ENCODE data around the gene ROR2.
A peak's percentile ranks its signal among the peaks of the same experiment; 100 is the strongest.

Gene ROR2

DNA sequence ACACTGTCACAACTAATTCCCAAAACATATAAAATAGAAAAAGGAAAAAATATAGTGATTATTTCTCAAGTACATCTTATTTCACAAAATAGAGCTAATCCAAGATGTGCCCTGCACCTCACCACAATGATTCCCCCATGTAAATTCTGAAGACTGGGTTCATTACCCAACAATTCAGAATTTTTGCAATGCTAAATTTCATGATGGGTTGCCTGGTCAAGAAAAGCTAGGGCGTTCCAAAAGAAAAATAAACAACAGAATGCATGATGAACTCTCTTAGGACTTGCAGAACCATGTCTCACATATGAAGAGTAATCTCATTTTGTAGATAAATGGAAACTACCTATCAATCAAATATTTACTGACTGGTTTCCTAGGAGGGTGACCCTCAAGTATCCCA, 266.8 kb downstream of the ROR2 start:
- no peaks in the 10 kb centered on the region for H4K20me1 ChIP-seq (ENCODE audit: insufficient read depth)
- H3K27me3 ChIP-seq (ENCODE audit: insufficient read depth, low read depth): no peaks in the 10 kb centered on the region
- no peak overlapping the region for H3K4me3 ChIP-seq (IDR thresholded peaks at IDR 0.05; ENCODE audit: insufficient read depth, low read depth, low read length)
- no peaks in the 10 kb centered on the region for H3K4me1 ChIP-seq (ENCODE audit: low read depth, poor library complexity, severe bottlenecking)
- H2AFZ ChIP-seq (ENCODE audit: low read depth): no peak overlapping the region
- H3K27ac ChIP-seq: no peak overlapping the region
- H3K79me2 ChIP-seq (ENCODE audit: insufficient read depth, low read depth): no peaks in the 10 kb centered on the region
- TF ChIP-seq, protein P1, sequence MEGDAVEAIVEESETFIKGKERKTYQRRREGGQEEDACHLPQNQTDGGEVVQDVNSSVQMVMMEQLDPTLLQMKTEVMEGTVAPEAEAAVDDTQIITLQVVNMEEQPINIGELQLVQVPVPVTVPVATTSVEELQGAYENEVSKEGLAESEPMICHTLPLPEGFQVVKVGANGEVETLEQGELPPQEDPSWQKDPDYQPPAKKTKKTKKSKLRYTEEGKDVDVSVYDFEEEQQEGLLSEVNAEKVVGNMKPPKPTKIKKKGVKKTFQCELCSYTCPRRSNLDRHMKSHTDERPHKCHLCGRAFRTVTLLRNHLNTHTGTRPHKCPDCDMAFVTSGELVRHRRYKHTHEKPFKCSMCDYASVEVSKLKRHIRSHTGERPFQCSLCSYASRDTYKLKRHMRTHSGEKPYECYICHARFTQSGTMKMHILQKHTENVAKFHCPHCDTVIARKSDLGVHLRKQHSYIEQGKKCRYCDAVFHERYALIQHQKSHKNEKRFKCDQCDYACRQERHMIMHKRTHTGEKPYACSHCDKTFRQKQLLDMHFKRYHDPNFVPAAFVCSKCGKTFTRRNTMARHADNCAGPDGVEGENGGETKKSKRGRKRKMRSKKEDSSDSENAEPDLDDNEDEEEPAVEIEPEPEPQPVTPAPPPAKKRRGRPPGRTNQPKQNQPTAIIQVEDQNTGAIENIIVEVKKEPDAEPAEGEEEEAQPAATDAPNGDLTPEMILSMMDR (conservative IDR thresholded peaks at IDR 0.05; ENCODE audit: low read depth, low read length): no peak
- H3K36me3 ChIP-seq (ENCODE audit: insufficient read depth): no peaks in the 10 kb centered on the region
- no peak overlapping the region for H3K4me2 ChIP-seq
- H3K9ac ChIP-seq: no peak overlapping the region

DNA sequence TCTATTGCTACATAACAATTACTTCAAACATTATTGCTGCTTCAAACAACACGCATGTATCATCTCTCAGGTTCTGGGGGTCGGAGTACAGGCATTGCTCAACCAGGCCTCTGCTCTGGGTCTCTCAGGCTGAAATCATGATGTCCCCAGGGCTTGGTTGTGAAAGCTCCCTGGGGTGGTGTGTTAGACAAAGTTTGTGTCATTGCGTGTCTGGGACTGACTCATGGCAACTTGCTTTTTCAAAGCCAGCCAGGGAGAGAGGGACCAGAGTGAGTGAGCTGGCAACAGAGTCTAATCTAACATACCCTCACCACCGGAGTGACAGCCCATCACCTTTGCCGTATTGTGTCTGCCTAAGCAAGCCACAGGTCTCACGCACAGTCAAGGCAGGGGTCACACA, 267.2 kb downstream of the ROR2 start:
- TF ChIP-seq, protein P1 (conservative IDR thresholded peaks at IDR 0.05; ENCODE audit: low read depth, low read length): no peak
- Histone ChIP-seq H3K4me1 (ENCODE audit: low read depth, poor library complexity, severe bottlenecking) (no peaks in the 10 kb centered on the region), H4K20me1 (ENCODE audit: insufficient read depth) (no peaks in the 10 kb centered on the region), H3K36me3 (ENCODE audit: insufficient read depth) (no peaks in the 10 kb centered on the region), H3K9ac (no peak overlapping the region), H3K79me2 (ENCODE audit: insufficient read depth, low read depth) (no peaks in the 10 kb centered on the region), H3K27ac (no peak overlapping the region), H3K4me2 (no peak overlapping the region), H3K27me3 (ENCODE audit: insufficient read depth, low read depth) (no peaks in the 10 kb centered on the region), H3K4me3 (IDR thresholded peaks at IDR 0.05; ENCODE audit: insufficient read depth, low read depth, low read length) (no peak overlapping the region), H2AFZ (ENCODE audit: low read depth) (no peak overlapping the region)

DNA sequence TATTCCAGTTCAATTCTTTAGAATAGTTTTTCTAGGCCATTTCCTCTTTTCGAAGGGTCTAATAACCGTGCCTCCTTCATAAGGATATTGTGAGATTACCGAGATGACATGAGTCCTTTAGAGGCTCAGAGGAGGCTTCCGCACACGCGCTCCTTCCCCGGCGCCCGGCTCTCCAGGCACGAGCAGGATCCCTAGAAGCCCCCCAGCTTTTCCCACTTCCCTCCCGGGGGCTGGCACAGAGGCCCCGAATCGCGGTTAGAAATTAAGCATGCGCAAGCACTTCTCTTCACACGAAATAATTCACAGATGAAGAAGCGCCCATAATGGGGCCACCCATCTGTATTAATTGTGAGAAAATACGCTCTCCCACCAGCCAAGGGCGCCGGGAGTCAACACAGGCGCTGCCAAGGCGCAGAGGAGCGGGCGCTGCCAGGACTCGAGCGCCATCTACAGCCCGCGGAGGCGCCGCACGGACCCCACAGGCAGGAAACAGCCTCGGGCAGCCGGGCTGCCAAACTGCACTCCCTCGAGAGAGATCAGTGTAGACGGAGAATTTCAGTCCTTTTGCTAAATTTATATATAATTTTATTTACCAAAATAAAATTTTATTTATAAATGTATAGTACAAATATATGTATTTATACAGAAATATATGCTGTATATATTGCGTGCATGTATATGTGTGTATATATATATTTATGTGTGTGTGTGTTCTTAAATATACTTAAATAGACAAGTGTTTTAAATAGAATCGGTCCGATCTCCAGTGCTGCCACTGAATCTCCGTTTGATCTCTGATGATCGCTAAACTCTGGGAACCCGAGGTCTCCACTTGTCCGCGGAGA, 268.3 kb downstream of the ROR2 start:
- H3K4me2 ChIP-seq: no peak overlapping the region
- TF ChIP-seq, protein P1 (conservative IDR thresholded peaks at IDR 0.05; ENCODE audit: low read depth, low read length): peak; percentile 63
- no peaks in the 10 kb centered on the region for H3K27me3 ChIP-seq (ENCODE audit: insufficient read depth, low read depth)
- H2AFZ ChIP-seq (ENCODE audit: low read depth): no peak overlapping the region
- no peaks in the 10 kb centered on the region for H4K20me1 ChIP-seq (ENCODE audit: insufficient read depth)
- no peak overlapping the region for H3K27ac ChIP-seq
- H3K4me3 ChIP-seq (IDR thresholded peaks at IDR 0.05; ENCODE audit: insufficient read depth, low read depth, low read length): no peak overlapping the region
- H3K36me3 ChIP-seq (ENCODE audit: insufficient read depth): no peaks in the 10 kb centered on the region
- H3K9ac ChIP-seq: no peak overlapping the region
- no peaks in the 10 kb centered on the region for H3K4me1 ChIP-seq (ENCODE audit: low read depth, poor library complexity, severe bottlenecking)
- no peaks in the 10 kb centered on the region for H3K79me2 ChIP-seq (ENCODE audit: insufficient read depth, low read depth)

DNA sequence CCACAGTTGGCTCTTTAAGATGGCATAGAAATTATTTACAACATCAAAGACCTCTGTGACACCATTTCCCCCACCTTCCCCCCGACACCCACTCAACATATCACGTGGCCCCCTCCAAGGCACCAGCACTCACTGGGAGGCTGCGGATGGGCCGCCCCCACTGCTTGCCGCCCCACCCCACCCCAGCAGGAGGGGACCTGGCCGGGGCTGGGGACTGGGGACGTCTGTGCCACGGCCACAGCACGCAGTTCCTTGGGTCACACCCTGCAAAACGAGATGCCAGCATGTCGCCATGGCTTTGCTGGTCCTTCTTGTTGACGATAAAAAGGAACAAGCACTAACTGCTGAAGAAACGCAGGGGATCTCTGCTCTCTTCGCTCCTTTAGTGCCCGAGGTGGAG, 269.0 kb downstream of the ROR2 start:
- no peak overlapping the region for H3K4me2 ChIP-seq
- H2AFZ ChIP-seq (ENCODE audit: low read depth): no peak overlapping the region
- H3K27ac ChIP-seq: no peak overlapping the region

More for the DNA sequence above, 269.0 kb downstream of the ROR2 start:
- no peaks in the 10 kb centered on the region for H3K4me1 ChIP-seq (ENCODE audit: low read depth, poor library complexity, severe bottlenecking)
- H3K36me3 ChIP-seq (ENCODE audit: insufficient read depth): no peaks in the 10 kb centered on the region
- no peaks in the 10 kb centered on the region for H3K27me3 ChIP-seq (ENCODE audit: insufficient read depth, low read depth)
- no peaks in the 10 kb centered on the region for H4K20me1 ChIP-seq (ENCODE audit: insufficient read depth)
- TF ChIP-seq, protein P1 (conservative IDR thresholded peaks at IDR 0.05; ENCODE audit: low read depth, low read length): no peak
- no peak overlapping the region for H3K4me3 ChIP-seq (IDR thresholded peaks at IDR 0.05; ENCODE audit: insufficient read depth, low read depth, low read length)
- no peak overlapping the region for H3K9ac ChIP-seq
- no peaks in the 10 kb centered on the region for H3K79me2 ChIP-seq (ENCODE audit: insufficient read depth, low read depth)

Measured in KMS-11 (cell line).